OCI-LY1 (cell line): ENCODE measurements around the gene CAPN2.

Experiments
- EZH2 ChIP-seq: fragments of 200-600 bp; sonication (generic), shearing (Covaris generic); IDR thresholded peaks from 2 replicates; pipeline ENCODE4 v1.8.0; 2017; ENCODE audit warnings: borderline replicate concordance, mixed run types, mild to moderate bottlenecking, antibody characterized with exemption, low read length, moderate library complexity, mixed read lengths
- TF ChIP-seq, protein P1 (sequence below): fragments of 200-600 bp; sonication (generic), shearing (Covaris generic); IDR thresholded peaks from 2 replicates; pipeline ENCODE4 v1.5.1; 2017; ENCODE audit warnings: mild to moderate bottlenecking, antibody characterized with exemption, low read length, moderate library complexity, mixed read lengths

DNA sequence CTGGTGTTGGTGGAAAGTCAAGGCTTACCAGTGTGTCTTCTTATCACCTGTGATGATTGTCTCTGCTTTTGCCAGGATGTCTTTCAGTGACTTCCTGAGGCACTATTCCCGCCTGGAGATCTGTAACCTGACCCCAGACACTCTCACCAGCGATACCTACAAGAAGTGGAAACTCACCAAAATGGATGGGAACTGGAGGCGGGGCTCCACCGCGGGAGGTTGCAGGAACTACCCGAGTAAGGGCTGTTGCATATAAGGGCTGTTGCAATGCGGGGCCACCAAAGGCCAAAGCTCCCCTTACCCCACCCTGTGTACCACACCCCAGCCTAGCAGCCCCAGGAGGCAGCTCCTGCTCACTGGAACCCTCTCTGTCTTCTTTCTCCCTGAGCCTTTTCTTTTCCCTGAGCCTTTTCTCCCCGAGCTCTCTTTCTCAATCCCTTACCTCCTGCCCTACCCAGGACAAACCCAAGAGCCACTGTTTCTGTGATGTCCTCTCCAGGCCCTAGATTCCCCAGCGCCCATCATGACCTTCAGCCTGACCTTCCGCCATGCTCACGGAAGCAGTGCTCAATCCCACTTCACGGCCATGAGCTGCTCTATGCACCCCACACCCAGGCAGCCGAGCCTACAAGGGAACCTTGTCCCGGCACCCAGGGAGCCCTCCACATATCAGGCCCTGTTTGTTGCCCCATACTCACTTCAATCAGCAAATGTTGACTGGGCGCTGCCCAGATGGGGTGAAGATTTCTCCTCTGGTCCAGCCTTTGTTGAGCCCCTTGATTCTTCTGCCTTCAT, 40.6 kb downstream of the CAPN2 start:
- TF ChIP-seq, protein P1, sequence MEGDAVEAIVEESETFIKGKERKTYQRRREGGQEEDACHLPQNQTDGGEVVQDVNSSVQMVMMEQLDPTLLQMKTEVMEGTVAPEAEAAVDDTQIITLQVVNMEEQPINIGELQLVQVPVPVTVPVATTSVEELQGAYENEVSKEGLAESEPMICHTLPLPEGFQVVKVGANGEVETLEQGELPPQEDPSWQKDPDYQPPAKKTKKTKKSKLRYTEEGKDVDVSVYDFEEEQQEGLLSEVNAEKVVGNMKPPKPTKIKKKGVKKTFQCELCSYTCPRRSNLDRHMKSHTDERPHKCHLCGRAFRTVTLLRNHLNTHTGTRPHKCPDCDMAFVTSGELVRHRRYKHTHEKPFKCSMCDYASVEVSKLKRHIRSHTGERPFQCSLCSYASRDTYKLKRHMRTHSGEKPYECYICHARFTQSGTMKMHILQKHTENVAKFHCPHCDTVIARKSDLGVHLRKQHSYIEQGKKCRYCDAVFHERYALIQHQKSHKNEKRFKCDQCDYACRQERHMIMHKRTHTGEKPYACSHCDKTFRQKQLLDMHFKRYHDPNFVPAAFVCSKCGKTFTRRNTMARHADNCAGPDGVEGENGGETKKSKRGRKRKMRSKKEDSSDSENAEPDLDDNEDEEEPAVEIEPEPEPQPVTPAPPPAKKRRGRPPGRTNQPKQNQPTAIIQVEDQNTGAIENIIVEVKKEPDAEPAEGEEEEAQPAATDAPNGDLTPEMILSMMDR = no peak
- no peak for TF ChIP-seq EZH2
